Activated T-cell treated with anti-CD3 and anti-CD28 coated beads, Interleukin-2, amount 50 U/mL, for 48 hours (primary cell): Measurements from ENCODE around the gene MLF2.

Experiments used
- DNase-seq, 2 experiments: peaks; one replicate each; pipeline ENCODE4 v3.0.0-alpha.2; 2020

MLF2 gene

DNA sequence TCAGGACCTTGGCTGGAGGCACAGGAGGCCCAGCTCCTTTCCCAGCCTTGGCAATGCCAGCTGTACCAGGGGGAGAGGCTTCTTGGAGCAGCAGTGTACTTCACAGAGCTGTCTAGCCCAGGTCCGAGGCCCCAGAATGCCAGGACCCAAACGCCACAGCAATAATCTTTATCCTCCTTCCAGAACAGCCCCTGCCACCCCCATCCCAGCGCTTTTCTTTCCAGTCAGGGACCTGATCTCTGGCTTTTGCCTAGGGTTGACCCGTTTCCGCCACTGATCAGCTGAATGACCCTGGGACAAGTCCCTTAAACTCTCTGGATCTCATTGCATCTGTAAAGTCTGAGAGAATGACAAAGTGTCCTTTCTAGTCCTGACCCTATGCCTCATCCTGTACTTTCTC, 24.4 kb upstream of the MLF2 start:
- DNase-seq, result no peak

- no peak for DNase-seq
Observed at GRCh38 chr12:6775185-6776174, 22.5 kb upstream of the MLF2 start.

DNA sequence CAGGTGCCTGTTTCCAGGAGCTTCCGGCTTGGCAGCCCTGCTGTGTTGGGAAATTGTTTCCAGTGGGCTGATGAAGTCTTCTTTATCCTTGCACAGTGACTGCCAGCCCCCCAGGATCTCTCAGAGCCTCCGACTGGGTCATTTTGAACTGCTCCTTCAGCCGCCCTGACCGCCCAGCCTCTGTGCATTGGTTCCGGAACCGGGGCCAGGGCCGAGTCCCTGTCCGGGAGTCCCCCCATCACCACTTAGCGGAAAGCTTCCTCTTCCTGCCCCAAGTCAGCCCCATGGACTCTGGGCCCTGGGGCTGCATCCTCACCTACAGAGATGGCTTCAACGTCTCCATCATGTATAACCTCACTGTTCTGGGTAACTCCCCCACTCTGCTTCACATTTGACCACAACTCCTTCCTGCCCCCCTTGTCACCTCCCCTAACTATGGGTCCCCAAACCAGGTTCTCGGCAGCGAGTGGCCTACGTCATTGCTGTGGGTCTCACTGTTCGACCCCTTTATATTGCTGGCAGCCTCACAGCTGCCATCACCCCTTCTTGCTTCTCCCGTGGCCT, 21.6 kb upstream of the MLF2 start:
- peak; percentile 54 to 59 for DNase-seq

- DNase-seq, result peak; percentile 81 to 82
Observed at GRCh38 chr12:6773590-6774351, 20.8 kb upstream of the MLF2 start.

- DNase-seq, result no peak
Observed at GRCh38 chr12:6772726-6773589, 20.0 kb upstream of the MLF2 start.

DNA sequence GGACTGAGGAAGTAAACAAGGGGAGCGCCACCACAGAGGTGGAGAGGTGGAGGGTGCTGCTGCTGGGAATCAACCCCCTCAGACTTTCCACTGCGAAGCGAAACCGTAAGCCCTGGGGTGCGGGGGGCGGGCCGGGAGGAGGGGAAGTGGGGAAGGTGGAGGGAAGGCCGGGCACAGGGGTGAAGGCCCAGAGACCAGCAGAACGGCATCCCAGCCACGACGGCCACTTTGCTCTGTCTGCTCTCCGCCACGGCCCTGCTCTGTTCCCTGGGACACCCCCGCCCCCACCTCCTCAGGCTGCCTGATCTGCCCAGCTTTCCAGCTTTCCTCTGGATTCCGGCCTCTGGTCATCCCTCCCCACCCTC, 19.4 kb upstream of the MLF2 start, which contains the start of gene LAG3:
TSS of gene LAG3 (plus strand) at position 190 of the 365 bp plus-strand sequence. CDS start 333 bp downstream, outside the sequence.
- DNase-seq, result peak; percentile 78 to 82

DNA sequence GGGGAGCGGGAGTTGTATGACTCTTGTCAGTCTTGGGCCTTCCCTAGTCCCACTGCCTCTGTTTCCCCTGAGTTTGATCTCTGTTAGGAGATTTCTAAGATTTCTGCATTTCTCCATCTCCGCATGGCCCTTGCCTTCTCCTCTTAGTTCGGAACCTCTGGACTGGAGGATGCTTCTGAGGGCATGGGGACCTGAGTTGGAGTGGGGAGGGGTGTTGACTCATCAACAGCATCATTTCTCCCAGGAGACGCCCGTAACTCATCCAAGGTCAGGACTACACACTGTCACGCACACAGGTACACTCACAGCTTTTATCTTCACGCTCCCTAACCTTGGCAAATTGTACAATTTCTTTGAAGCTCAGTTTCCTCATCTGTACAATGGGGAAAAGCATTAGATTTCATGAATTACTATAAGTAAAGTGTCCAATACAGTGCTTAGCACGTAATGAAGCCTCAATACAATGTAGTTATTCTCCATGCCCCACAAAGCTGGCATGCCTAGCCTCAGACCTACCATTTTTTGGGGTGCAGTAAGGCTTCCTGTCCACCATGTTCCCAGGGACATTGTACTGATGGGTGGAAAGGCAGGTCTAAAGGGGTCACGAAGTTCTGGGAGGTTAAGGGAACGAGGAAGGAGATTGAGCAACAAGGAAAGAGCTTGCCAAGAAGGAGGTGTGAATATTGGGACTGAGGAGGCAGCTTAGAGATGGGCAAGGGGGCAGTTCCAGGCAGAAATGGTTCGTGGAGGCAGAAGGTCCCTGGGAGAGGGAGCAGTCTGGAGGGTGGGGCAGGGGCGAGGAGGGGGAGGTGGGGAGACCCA, 18.8 kb upstream of the MLF2 start:
- DNase-seq, result no peak

- DNase-seq, result no peak
Observed at GRCh38 chr12:6771091-6771495, 18.2 kb upstream of the MLF2 start.

DNA sequence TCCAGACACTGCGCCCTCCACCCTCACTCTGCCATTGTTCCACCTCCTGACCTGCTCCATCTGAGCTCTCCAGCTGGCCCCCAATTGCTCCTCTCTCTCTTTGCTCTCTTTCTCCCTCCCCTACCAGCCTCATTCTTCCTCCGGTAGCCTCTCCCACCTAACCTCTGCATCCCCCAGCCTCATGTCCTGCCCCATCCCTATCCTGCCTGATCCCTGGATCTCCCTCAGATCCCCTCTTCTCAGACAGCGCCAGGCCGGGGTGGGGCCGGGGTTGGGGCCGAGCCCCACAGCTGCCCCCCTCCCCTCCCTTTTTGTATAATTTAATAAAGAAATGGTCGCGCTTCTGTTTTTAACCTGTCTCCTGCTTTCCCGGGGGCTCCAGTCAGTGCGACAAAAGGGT, 17.7 kb upstream of the MLF2 start:
- DNase-seq, result no peak

- no peak for DNase-seq
Observed at GRCh38 chr12:6770094-6770493, 17.2 kb upstream of the MLF2 start.

- DNase-seq, result no peak
Observed at GRCh38 chr12:6769666-6770065, 16.7 kb upstream of the MLF2 start.

GRCh38 chr12:6768990-6769389, 16.0 kb upstream of the MLF2 start:
- peak in 1 of 2 experiments; percentile 36 for DNase-seq

- no peak for DNase-seq
Observed at GRCh38 chr12:6768437-6768914, 15.5 kb upstream of the MLF2 start.

DNA sequence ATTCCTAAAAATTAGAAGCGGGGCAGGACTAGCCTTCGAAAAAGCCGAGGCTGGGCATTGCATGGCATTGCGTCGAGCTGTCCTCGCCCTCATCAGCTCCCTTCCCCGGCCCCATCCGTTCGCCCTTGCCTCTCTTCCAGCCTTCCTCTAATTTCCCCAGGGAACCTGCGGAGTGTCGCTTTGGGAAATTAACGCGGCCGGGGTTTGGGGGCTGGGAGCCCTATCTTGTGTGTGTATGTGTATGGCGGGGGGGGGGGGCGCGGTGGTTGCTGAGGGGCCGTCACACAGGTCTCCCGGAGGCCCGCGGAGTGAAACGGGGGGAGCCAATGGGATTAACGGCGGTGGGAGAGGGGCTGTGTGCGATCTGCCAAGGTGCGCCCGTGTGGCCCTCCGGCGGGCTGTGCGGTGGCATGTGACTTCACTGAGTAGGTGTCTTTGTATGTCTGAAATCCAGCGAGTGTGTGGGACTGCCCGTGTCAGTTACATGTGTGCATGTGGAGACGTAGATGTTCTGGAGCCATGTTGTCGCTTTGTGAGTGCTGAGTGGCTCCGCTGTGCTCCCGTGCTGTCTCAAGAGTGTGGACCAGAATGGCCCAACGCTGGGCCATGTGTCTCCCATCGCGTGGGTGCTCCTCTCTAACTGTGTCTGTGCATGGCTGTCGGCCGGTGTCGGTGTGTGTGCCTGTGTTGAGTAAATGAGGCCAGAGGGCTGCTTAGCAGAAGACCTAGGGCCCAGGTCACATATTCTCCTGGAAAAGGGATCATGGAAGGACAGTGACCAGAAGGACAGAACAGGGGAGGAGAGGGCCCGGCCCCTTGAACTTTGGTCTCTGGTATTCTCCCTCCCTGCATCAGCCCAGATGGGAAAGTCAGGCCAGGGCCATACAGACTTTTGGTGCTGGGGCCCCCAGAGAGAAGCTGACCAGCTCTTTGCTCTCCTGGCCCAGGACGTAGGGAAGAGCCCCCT, 14.7 kb upstream of the MLF2 start:
- no peak for DNase-seq

- DNase-seq, result peak; percentile 74 to 78
Observed at GRCh38 chr12:6766651-6767349, 13.9 kb upstream of the MLF2 start.

- DNase-seq, result peak; percentile 61 to 70
Observed at GRCh38 chr12:6765634-6766581, 13.0 kb upstream of the MLF2 start, which contains the start of gene PTMS. Gene PTMS, plus strand, starts transcription at chr12:6766363. Its CDS starts 343 bp downstream, at chr12:6766706.

DNA sequence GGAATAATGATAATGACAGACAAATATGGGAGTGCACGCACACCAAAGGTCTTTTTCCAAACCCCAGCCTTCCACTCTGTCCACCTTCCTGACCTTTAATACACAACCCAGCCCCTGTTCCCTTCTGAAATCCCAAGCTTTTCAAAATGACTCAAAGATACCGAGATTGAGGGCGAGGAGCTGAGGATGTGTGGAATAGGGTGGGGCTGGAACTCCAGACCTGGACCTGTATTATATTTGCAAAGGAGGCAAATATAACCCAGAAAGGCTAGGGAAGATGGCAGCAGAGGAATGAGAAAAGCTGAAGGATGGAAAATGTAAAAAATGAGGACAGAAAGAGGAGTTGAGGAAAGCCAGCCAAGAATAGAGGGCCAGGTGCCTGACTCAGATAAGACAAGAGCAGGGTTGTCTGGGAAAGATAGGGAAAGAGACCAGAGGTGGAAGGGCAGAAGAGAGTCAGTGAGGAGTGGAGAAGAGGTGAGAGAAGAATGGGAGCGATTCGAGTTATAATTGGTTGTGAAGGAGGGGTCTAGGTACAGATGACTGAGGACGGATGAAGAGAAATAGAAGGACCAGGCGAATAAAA, 12.2 kb upstream of the MLF2 start:
- no peak for DNase-seq
